ENCODE results near the gene PRTFDC1. TPM values are rescaled to one million over a fixed set of nuclear protein-coding genes. Genes with fewer than 3 reads are reported as not detected.

The PRTFDC1 gene
- total and polyA plus RNA-seq, 2 donors (not counting 3 experiments of a cell fraction or from before 2014, with no cell fraction given), result 22.0 to 27.0 TPM

DNA sequence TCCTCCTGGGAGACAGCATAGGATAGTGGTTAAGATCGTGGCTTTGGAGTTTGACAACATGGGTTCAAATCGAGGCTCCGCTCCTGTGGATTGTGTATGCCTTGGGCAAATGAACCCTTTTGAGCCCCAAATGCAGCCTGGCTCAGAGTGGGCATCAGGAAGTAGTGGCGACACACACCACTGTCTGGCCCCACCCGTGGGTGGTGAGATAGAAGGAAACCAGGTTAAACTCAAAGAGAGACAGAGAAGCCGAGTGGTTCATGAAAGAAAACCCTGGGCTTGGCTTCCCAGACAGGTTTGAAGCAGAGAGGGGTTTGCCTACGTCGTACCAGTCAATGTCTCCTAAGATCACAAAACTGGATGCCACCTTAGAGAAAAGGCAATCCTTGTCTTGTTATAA, 57.7 kb downstream of the PRTFDC1 start:
- Histone ChIP-seq H3K4me3 (replicated peaks in 1 of 3; ENCODE audit: insufficient read depth in 1 of 3, low read depth in 1 of 3, low read length in 3 of 3) (no peak overlapping the region), H3K4me1 (ENCODE audit: control insufficient read depth, extremely low read depth, insufficient read depth, low read length) (peaks cover 23% of the 10 kb centered on the region), H3K9me1 (replicated peaks; ENCODE audit: control insufficient read depth, extremely low read depth, insufficient read depth, low read length) (no peaks in the 10 kb centered on the region), H3K36me3 (ENCODE audit: control insufficient read depth in 2 of 2, extremely low read depth in 1 of 2, insufficient read depth in 2 of 2, low read length in 2 of 2) (no peaks in the 10 kb centered on the region), H4K20me1 (replicated peaks; ENCODE audit: control insufficient read depth, extremely low read depth, insufficient read depth, low read length) (no peaks in the 10 kb centered on the region), H3K27ac (ENCODE audit: insufficient read depth, low read depth, low read length) (no peak overlapping the region), H3K27me3 (ENCODE audit: control insufficient read depth in 2 of 2, insufficient read depth in 2 of 2, low read length in 2 of 2) (no peaks in the 10 kb centered on the region), H3K9me3 (replicated peaks; ENCODE audit: control insufficient read depth, insufficient read depth, low read length) (no peaks in the 10 kb centered on the region), H3K79me2 (ENCODE audit: control insufficient read depth, insufficient read depth, low read length) (no peaks in the 10 kb centered on the region), H2AFZ (ENCODE audit: low read depth, low read length) (no peak overlapping the region), H3K4me2 (ENCODE audit: insufficient read depth, low read length) (no peak overlapping the region), H3K9ac (replicated peaks; ENCODE audit: extremely low read depth, insufficient read depth, low read length) (no peak overlapping the region)
- CTCF ChIA-PET, result interaction anchor here (0.6 to 1.9 kb wide), 5 partner anchors 12 to 174 kb away, joined by 3 to 6 read pairs (median 5); no protein-coding TSS in a partner anchor
- TF ChIP-seq FOS (IDR thresholded peaks at IDR 0.05; ENCODE audit: borderline replicate concordance, insufficient read depth, low read length), result no peak
- TF ChIP-seq MYC (IDR thresholded peaks at IDR 0.05; ENCODE audit: low read depth, low read length), result no peak
- TF ChIP-seq GATA2 (IDR thresholded peaks at IDR 0.05; ENCODE audit: insufficient read depth, insufficient read length, low read depth, low read length), result no peak
- TF ChIP-seq, protein P1, sequence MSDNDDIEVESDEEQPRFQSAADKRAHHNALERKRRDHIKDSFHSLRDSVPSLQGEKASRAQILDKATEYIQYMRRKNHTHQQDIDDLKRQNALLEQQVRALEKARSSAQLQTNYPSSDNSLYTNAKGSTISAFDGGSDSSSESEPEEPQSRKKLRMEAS (IDR thresholded peaks at IDR 0.05; ENCODE audit: insufficient read depth, insufficient read length), result no peak
- TF ChIP-seq, protein P2, sequence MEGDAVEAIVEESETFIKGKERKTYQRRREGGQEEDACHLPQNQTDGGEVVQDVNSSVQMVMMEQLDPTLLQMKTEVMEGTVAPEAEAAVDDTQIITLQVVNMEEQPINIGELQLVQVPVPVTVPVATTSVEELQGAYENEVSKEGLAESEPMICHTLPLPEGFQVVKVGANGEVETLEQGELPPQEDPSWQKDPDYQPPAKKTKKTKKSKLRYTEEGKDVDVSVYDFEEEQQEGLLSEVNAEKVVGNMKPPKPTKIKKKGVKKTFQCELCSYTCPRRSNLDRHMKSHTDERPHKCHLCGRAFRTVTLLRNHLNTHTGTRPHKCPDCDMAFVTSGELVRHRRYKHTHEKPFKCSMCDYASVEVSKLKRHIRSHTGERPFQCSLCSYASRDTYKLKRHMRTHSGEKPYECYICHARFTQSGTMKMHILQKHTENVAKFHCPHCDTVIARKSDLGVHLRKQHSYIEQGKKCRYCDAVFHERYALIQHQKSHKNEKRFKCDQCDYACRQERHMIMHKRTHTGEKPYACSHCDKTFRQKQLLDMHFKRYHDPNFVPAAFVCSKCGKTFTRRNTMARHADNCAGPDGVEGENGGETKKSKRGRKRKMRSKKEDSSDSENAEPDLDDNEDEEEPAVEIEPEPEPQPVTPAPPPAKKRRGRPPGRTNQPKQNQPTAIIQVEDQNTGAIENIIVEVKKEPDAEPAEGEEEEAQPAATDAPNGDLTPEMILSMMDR (IDR thresholded peaks at IDR 0.05; ENCODE audit: extremely low read depth in 1 of 2, insufficient read depth in 1 of 2, low read depth in 1 of 2, low read length in 2 of 2), result no peak
- no peak for TF ChIP-seq EZH2 (IDR thresholded peaks at IDR 0.05; ENCODE audit: borderline replicate concordance, low read depth, low read length, severe bottlenecking)
- TF ChIP-seq POLR2AphosphoS5 (IDR thresholded peaks at IDR 0.05; ENCODE audit: insufficient read depth, low read depth, low read length), result no peak
- no peak for TF ChIP-seq POLR2A (IDR thresholded peaks at IDR 0.05; ENCODE audit: low read depth, low read length)
- TF ChIP-seq JUN (IDR thresholded peaks at IDR 0.05; ENCODE audit: borderline replicate concordance, insufficient read depth, insufficient read length, low read depth), result no peak
- no peak for DNase-seq (ENCODE audit: low read depth, low spot score)
- dilution Hi-C loops (cut with MboI; ENCODE audit: extremely low pct_ligation_motif_present, low sequenced_read_pairs) (no loop called here), intact Hi-C loops (cut with micrococcal nuclease) (loop anchor here (5.0 kb wide), 2 partner anchors 42 to 123 kb away; partner anchors contain the start of genes ENKUR and THNSL1)
- FAIRE-seq, result no peak
- POLR2A ChIA-PET, result interaction anchor here (0.6 kb wide), 1 partner anchor 31 kb away, joined by 6 read pairs; no protein-coding TSS in a partner anchor
- no TSS peak for BruUV-seq (replicated peaks)

Measured in endothelial cell of umbilical vein (primary cell).